Liver (tissue), 9 donors: ENCODE data around the gene ATP6V0D1. TPM values are rescaled to one million over a fixed set of nuclear protein-coding genes. Genes with fewer than 3 reads are reported as not detected.
A peak's percentile ranks its signal among the peaks of the same experiment; 100 is the strongest.

Experiments used
- DNase-seq: peaks from one replicate; pipeline ENCODE4 v3.0.0-alpha.2; 2017; ENCODE audit warnings: low spot score
- H3K27ac ChIP-seq, 2 donors: one replicate each; pipeline ENCODE4 v1.7.0; 2013; ENCODE audit warnings: inconsistent platforms in 2 of 2, low read length in 2 of 2, control low read depth in 1 of 2, low read depth in 1 of 2, mild to moderate bottlenecking in 1 of 2
- H3K27me3 ChIP-seq, 4 donors: one replicate each; pipeline versions ENCODE4 v1.6.1 to v1.7.0; 2013; ENCODE audit warnings: low read length in 3 of 4, inconsistent platforms in 1 of 4, mild to moderate bottlenecking in 1 of 4, moderate library complexity in 1 of 4; ENCODE audit not compliant: control insufficient read depth in 4 of 4, insufficient read depth in 4 of 4
- H3K36me3 ChIP-seq, 4 donors: one replicate each; pipeline versions ENCODE4 v1.6.1 to v1.7.0; 2013; ENCODE audit warnings: low read length in 3 of 4, mild to moderate bottlenecking in 3 of 4, low read depth in 1 of 4, moderate library complexity in 1 of 4; ENCODE audit not compliant: control insufficient read depth in 4 of 4, insufficient read depth in 3 of 4
- H3K4me1 ChIP-seq, 4 donors: one replicate each; pipeline versions ENCODE4 v1.6.1 to v1.7.0; 2013; ENCODE audit warnings: low read length in 3 of 4, mild to moderate bottlenecking in 3 of 4, moderate library complexity in 1 of 4; ENCODE audit not compliant: control insufficient read depth in 4 of 4, insufficient read depth in 4 of 4
- H3K4me3 ChIP-seq, 3 donors: one replicate each; pipeline versions ENCODE4 v1.6.1 to v1.7.0; 2013; ENCODE audit warnings: low read length in 3 of 3, control low read depth in 1 of 3, low read depth in 1 of 3, mild to moderate bottlenecking in 1 of 3
- H3K9ac ChIP-seq, 2 donors: one replicate each; pipeline ENCODE4 v1.7.0; 2013; ENCODE audit warnings: low read length in 2 of 2, mild to moderate bottlenecking in 2 of 2, moderate library complexity in 2 of 2, control low read depth in 1 of 2, low read depth in 1 of 2
- H3K9me3 ChIP-seq, 4 donors: one replicate each; pipeline versions ENCODE4 v1.6.1 to v1.7.0; 2013; ENCODE audit warnings: low read length in 3 of 4; ENCODE audit not compliant: control insufficient read depth in 4 of 4
- ATF3 ChIP-seq: IDR thresholded peaks from 2 replicates; pipeline ENCODE4 v1.6.1; 2016; ENCODE audit warnings: antibody characterized with exemption
- CTCF ChIP-seq: fragments of 150-350 bp; IDR thresholded peaks from 2 replicates; pipeline ENCODE4 v1.5.1; 2017; ENCODE audit warnings: improper control_type of control experiment, low read depth, low read length; ENCODE audit not compliant: missing input control
- FOXA2 ChIP-seq: IDR thresholded peaks from 2 replicates; pipeline ENCODE4 v1.6.1; 2016; ENCODE audit warnings: antibody characterized with exemption
- GABPA ChIP-seq, 2 donors: IDR thresholded peaks in 1 of 2; conservative IDR thresholded peaks in 1 of 2; 2 replicates each; pipeline ENCODE4 v1.6.1; 2016; ENCODE audit warnings: antibody characterized with exemption in 2 of 2, mild to moderate bottlenecking in 1 of 2, moderate library complexity in 1 of 2
- HNF4A ChIP-seq, 2 donors: conservative IDR thresholded peaks; 2 replicates each; pipeline ENCODE4 v1.6.1; 2016; ENCODE audit warnings: antibody characterized with exemption in 2 of 2, mild to moderate bottlenecking in 2 of 2
- HNF4G ChIP-seq: IDR thresholded peaks from 2 replicates; pipeline ENCODE4 v1.6.1; 2016; ENCODE audit warnings: antibody characterized with exemption
- MAX ChIP-seq: IDR thresholded peaks from 2 replicates; pipeline ENCODE4 v1.6.1; 2016; ENCODE audit warnings: antibody characterized with exemption
- NR2F2 ChIP-seq: IDR thresholded peaks from 2 replicates; pipeline ENCODE4 v1.6.1; 2016; ENCODE audit warnings: antibody characterized with exemption
- RAD21 ChIP-seq, 2 donors: IDR thresholded peaks; 2 replicates each; pipeline ENCODE4 v1.6.1; 2016; ENCODE audit warnings: antibody characterized with exemption in 2 of 2, mild to moderate bottlenecking in 2 of 2
- REST ChIP-seq: IDR thresholded peaks from 2 replicates; pipeline ENCODE4 v1.6.1; 2016; ENCODE audit warnings: antibody characterized with exemption, mild to moderate bottlenecking
- RXRA ChIP-seq, 2 donors: IDR thresholded peaks; 2 replicates each; pipeline ENCODE4 v1.6.1; 2017 to 2018; ENCODE audit warnings: antibody characterized with exemption in 2 of 2, mild to moderate bottlenecking in 1 of 2
- SP1 ChIP-seq: IDR thresholded peaks from 2 replicates; pipeline ENCODE4 v1.6.1; 2018; ENCODE audit warnings: antibody characterized with exemption, mild to moderate bottlenecking
- TAF1 ChIP-seq: conservative IDR thresholded peaks from 2 replicates; pipeline ENCODE4 v1.6.1; 2016; ENCODE audit warnings: antibody characterized with exemption, mild to moderate bottlenecking
- YY1 ChIP-seq: IDR thresholded peaks from 2 replicates; pipeline ENCODE4 v1.6.1; 2016; ENCODE audit warnings: antibody characterized with exemption, mild to moderate bottlenecking
- ZBTB33 ChIP-seq: IDR thresholded peaks from 2 replicates; pipeline ENCODE4 v1.6.1; 2016; ENCODE audit warnings: antibody characterized with exemption
- WGBS: extraction: QIAGEN DNeasy Blood & Tissue Kit; methylation state at CpG from one replicate; pipeline ENCODE4 v1.1.7; 2013; 5-methylcytosine and 5-hydroxymethylcytosine counted together
- polyA plus RNA-seq, 2 donors: library from polyadenylated mRNA; stranded (reverse) in 1 of 2; unstranded in 1 of 2; fragments of 200-250 nt in 1 of 2; fragments of >200 nt in 1 of 2; fragmentation: Nextera tagmentation in 1 of 2; extraction: Ambion mirVana in 1 of 2; gene quantifications; one replicate each; pipeline versions ENCODE4 v1.2.1 to v1.2.3, GENCODE V29; 2013 to 2015
- total RNA-seq, 2 donors: library from RNA; depleted of rRNA; stranded (reverse); fragments of >200 nt; gene quantifications; one replicate each; pipeline ENCODE4 v1.2.3, GENCODE V29; 2014
- donor health status: healthy.
- donor health status: healthy.
- donor health status: healthy.
- donor health status: healthy.
- donor health status: healthy.

The ATP6V0D1 gene
- total and polyA plus RNA-seq, 4 donors, result 47.6 to 80.2 (median 66.6) TPM

- no peak overlapping the region for H3K9ac ChIP-seq
- peak overlapping the region; percentile 25 to 53 for H3K27ac ChIP-seq
- DNase-seq, result no peak
- no peaks in the 10 kb centered on the region for H3K27me3 ChIP-seq
- TF ChIP-seq ATF3 (no peak), HNF4A (conservative IDR thresholded peaks at IDR 0.05) (peak in 1 of 2 donors; percentile 5), GABPA (IDR thresholded peaks at IDR 0.05 in 1 of 2, conservative IDR thresholded peaks at IDR 0.05 in 1 of 2) (no peak), RAD21 (IDR thresholded peaks at IDR 0.05) (no peak), ZBTB33 (no peak), RXRA (IDR thresholded peaks at IDR 0.05) (peak; percentile 13 to 29), TAF1 (no peak), NR2F2 (peak; percentile 59), SP1 (no peak), MAX (no peak), REST (no peak), FOXA2 (no peak), CTCF (no peak), YY1 (no peak), HNF4G (no peak)
- 58% methylated on average over 7 of the region's 7 CpGs for WGBS
- no peaks in the 10 kb centered on the region for H3K9me3 ChIP-seq
- peaks cover 0 to 2% (median 0%) of the 10 kb centered on the region in 4 donors for H3K36me3 ChIP-seq
- peaks cover 14 to 46% (median 31%) of the 10 kb centered on the region in 4 donors for H3K4me1 ChIP-seq
- H3K4me3 ChIP-seq, result no peak overlapping the region
Observed at GRCh38 chr16:67459066-67459860, 21.7 kb downstream of the ATP6V0D1 start.
